OCI-LY7 (cell line): Measurements from ENCODE around the gene CBR3. TPM values are rescaled to one million over a fixed set of nuclear protein-coding genes. Genes with fewer than 3 reads are reported as not detected.

Source experiments
- BruUV-seq: library from RNA; stranded (reverse); fragments of 400-500 nt; replicated peaks from 2 replicates; lab custom pipeline; 2021; lab: Mats Ljungman, UMichigan
- CTCF ChIA-PET: fragments of 300-600 bp; sonication (Branson Sonifier 250); formaldehyde crosslinking; loops from one replicate; lab custom pipeline; 2022; ENCODE audit warnings: antibody characterized with exemption; ENCODE audit not compliant: unreplicated experiment; lab: Charles Lee
- POLR2A ChIA-PET: fragments of 300-600 bp; sonication (Branson Sonifier 250); formaldehyde crosslinking; loops from one replicate; lab custom pipeline; 2022; ENCODE audit warnings: antibody characterized with exemption; lab: Charles Lee
- DNase-seq: peaks from one replicate; pipeline ENCODE4 v3.0.0-alpha.2; 2015; ENCODE audit warnings: low spot score
- H2AFZ ChIP-seq: fragments of 200-600 bp; sonication (generic), shearing (Covaris generic); 2 replicates; pipeline ENCODE4 v1.6.1; 2014; ENCODE audit warnings: mild to moderate bottlenecking, antibody characterized with exemption, low read length, moderate library complexity
- H3K27ac ChIP-seq: fragments of 200-600 bp; sonication (generic); 2 replicates; pipeline ENCODE4 v1.5.1; 2014; ENCODE audit warnings: mixed run types, low read depth, mild to moderate bottlenecking, moderate library complexity, low read length, inconsistent platforms; ENCODE audit not compliant: poor library complexity, severe bottlenecking
- H3K36me3 ChIP-seq: fragments of 200-600 bp; sonication (generic); 2 replicates; pipeline ENCODE4 v1.6.1; 2014; ENCODE audit warnings: mild to moderate bottlenecking, antibody characterized with exemption, low read length, moderate library complexity, mixed read lengths; ENCODE audit not compliant: insufficient read depth
- H3K4me1 ChIP-seq: fragments of 200-600 bp; sonication (generic); 2 replicates; pipeline ENCODE4 v1.5.1; 2014; ENCODE audit warnings: mild to moderate bottlenecking, low read length; ENCODE audit not compliant: insufficient read depth, poor library complexity, severe bottlenecking
- H3K4me2 ChIP-seq: fragments of 200-600 bp; sonication (generic); 2 replicates; pipeline ENCODE4 v1.6.1; 2014; ENCODE audit warnings: mild to moderate bottlenecking, low read length
- H3K4me3 ChIP-seq: fragments of 200-600 bp; sonication (generic); 2 replicates; pipeline ENCODE4 v1.5.1; 2014; ENCODE audit warnings: mild to moderate bottlenecking, low read depth, low read length; ENCODE audit not compliant: poor library complexity, severe bottlenecking
- H3K79me2 ChIP-seq: fragments of 200-600 bp; sonication (generic); 2 replicates; pipeline ENCODE4 v1.6.1; 2016; ENCODE audit warnings: low read depth, mild to moderate bottlenecking, low read length, moderate library complexity, mixed read lengths; ENCODE audit not compliant: insufficient read depth
- H3K9me2 ChIP-seq: fragments of 200-600 bp; sonication (generic); 2 replicates; pipeline ENCODE4 v1.6.1; 2016; ENCODE audit warnings: mild to moderate bottlenecking, low read length, mixed read lengths; ENCODE audit not compliant: insufficient read depth
- H3K9me3 ChIP-seq: fragments of 200-600 bp; sonication (generic); 2 replicates; pipeline ENCODE4 v1.6.1; 2014; ENCODE audit warnings: mild to moderate bottlenecking, mixed run types, low read length, mixed read lengths
- H4K20me1 ChIP-seq: fragments of 200-600 bp; sonication (generic); 2 replicates; pipeline ENCODE4 v1.6.1; 2014; ENCODE audit warnings: mild to moderate bottlenecking, antibody characterized with exemption, low read length, moderate library complexity, mixed read lengths; ENCODE audit not compliant: insufficient read depth
- EZH2phosphoT487 ChIP-seq: fragments of 200-600 bp; sonication (generic); IDR thresholded peaks from 2 replicates; pipeline ENCODE4 v1.6.1; 2018; ENCODE audit warnings: low read depth, borderline replicate concordance, mild to moderate bottlenecking, mixed run types, antibody characterized with exemption, low read length, moderate library complexity, mixed read lengths
- intact Hi-C: fragments of 100-400 bp; cut with micrococcal nuclease; formaldehyde crosslinking; loops from one replicate; pipeline ENCODE4 v1.10.0; 2022; ENCODE audit not compliant: unreplicated experiment
- total RNA-seq, 2 experiments: library from RNA; depleted of rRNA in 1 of 2; stranded (reverse); fragments of >200 nt in 1 of 2; shearing (Covaris generic) in 1 of 2; gene quantifications; 2 replicates each; pipeline ENCODE4 v1.2.3, GENCODE V29; 2014 to 2022
- TF ChIP-seq, protein P1 (sequence below): fragments of 200-600 bp; sonication (generic); conservative IDR thresholded peaks from 2 replicates; pipeline ENCODE4 v1.5.1; 2014; ENCODE audit warnings: mild to moderate bottlenecking, antibody characterized with exemption, low read length, moderate library complexity, mixed read lengths

The CBR3 gene
- total RNA-seq, 2 experiments from 2014 or later, result not detected

DNA sequence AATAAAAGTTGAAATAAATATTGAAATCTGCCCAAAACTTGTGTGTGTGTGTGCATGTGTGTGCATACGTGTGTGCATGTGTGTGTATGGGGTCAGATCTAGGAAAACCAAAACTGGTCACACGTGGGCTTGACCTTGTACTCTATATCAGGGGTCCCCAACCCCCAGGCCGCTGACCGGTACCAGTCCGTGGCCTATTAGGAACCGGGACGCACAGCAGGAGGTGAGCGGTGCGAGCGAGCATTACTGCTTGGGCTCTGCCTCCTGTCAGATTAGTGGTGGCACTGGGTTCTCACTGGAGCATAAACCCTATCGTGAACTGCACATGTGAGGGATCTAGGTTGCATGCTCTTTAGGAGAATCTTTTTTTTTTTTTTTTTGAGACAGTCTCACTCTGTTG is 30.5 kb downstream of the CBR3 start:
- intact Hi-C loops, result no loop called here
- H3K4me2 ChIP-seq, result no peak overlapping the region
- no peaks in the 10 kb centered on the region for H3K36me3 ChIP-seq
- CTCF ChIA-PET, result no interaction called here
- DNase-seq, result no peak
- H3K4me1 ChIP-seq, result peaks cover 7% of the 10 kb centered on the region
- BruUV-seq, result no TSS peak
- no peaks in the 10 kb centered on the region for H3K9me3 ChIP-seq
- H3K27ac ChIP-seq, result no peak overlapping the region
- POLR2A ChIA-PET, result no interaction called here
- TF ChIP-seq, protein P1, sequence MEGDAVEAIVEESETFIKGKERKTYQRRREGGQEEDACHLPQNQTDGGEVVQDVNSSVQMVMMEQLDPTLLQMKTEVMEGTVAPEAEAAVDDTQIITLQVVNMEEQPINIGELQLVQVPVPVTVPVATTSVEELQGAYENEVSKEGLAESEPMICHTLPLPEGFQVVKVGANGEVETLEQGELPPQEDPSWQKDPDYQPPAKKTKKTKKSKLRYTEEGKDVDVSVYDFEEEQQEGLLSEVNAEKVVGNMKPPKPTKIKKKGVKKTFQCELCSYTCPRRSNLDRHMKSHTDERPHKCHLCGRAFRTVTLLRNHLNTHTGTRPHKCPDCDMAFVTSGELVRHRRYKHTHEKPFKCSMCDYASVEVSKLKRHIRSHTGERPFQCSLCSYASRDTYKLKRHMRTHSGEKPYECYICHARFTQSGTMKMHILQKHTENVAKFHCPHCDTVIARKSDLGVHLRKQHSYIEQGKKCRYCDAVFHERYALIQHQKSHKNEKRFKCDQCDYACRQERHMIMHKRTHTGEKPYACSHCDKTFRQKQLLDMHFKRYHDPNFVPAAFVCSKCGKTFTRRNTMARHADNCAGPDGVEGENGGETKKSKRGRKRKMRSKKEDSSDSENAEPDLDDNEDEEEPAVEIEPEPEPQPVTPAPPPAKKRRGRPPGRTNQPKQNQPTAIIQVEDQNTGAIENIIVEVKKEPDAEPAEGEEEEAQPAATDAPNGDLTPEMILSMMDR, result no peak
- TF ChIP-seq EZH2phosphoT487, result no peak
- no peaks in the 10 kb centered on the region for H4K20me1 ChIP-seq
- no peaks in the 10 kb centered on the region for H3K9me2 ChIP-seq
- H3K79me2 ChIP-seq, result no peaks in the 10 kb centered on the region
- no peak overlapping the region for H2AFZ ChIP-seq
- no peak overlapping the region for H3K4me3 ChIP-seq

DNA sequence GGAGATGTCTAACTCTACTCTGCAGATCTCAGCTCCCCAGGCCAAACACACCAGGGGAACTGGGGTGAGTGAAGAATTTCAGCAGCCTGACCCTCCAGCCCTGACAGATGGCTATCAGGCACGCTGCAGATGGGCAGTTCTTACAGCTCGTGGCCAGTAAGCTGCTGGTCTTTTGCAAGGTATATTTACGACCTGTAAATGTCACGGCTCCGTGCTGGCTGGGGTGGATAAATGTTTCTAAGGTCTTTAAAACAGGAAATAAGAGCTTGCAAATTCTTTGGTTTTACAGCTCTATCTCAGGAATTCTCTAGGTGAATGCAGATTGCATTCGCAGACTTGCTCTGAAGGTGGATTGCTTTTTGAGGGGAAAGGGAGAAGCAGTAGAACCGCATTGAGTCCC is 31.8 kb downstream of the CBR3 start:
- H3K9me2 ChIP-seq, result no peaks in the 10 kb centered on the region
- no peaks in the 10 kb centered on the region for H3K9me3 ChIP-seq
- no peaks in the 10 kb centered on the region for H3K36me3 ChIP-seq
- H4K20me1 ChIP-seq, result no peaks in the 10 kb centered on the region
- H3K4me3 ChIP-seq, result no peak overlapping the region
- POLR2A ChIA-PET, result interaction anchor here (0.6 kb wide), 1 partner anchor 16 kb away, joined by 3 read pairs; no protein-coding TSS in a partner anchor
- H3K27ac ChIP-seq, result no peak overlapping the region
- BruUV-seq, result no TSS peak
- H2AFZ ChIP-seq, result no peak overlapping the region
- intact Hi-C loops, result no loop called here
- no peak overlapping the region for H3K4me2 ChIP-seq
- TF ChIP-seq, protein P1, result no peak
- TF ChIP-seq EZH2phosphoT487, result no peak
- CTCF ChIA-PET, result no interaction called here
- peaks cover 7% of the 10 kb centered on the region for H3K4me1 ChIP-seq
- H3K79me2 ChIP-seq, result no peaks in the 10 kb centered on the region
- no peak for DNase-seq

DNA sequence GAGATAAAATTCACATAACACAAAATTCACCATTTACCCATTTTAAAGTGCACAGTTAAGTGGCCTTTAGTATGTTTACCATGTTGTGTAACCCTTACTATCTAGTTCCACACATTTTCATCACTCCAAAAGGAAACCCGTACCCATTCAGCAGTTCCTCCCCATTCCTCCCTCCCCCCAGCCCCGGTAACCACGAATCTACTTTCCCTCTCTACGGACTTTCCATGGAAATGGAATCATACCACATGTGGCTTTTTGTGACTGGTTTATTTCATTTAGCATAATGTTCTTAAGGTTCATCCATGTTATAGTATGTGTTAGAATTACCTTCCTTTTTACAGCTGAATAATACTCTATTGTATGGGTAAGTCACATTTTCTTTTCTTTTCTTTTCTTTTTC is 32.7 kb downstream of the CBR3 start:
- no TSS peak for BruUV-seq
- no peak overlapping the region for H2AFZ ChIP-seq
- ChIA-PET CTCF (no interaction called here), POLR2A (interaction anchor here (0.6 to 0.7 kb wide), 3 partner anchors 16 to 1318 kb away, joined by 3 read pairs; no protein-coding TSS in a partner anchor)
- no peaks in the 10 kb centered on the region for H3K9me3 ChIP-seq
- no peak overlapping the region for H3K4me3 ChIP-seq
- H3K36me3 ChIP-seq, result no peaks in the 10 kb centered on the region
- intact Hi-C loops, result no loop called here
- no peak overlapping the region for H3K4me2 ChIP-seq
- H3K9me2 ChIP-seq, result no peaks in the 10 kb centered on the region
- no peaks in the 10 kb centered on the region for H3K79me2 ChIP-seq
- no peak overlapping the region for H3K27ac ChIP-seq
- DNase-seq, result no peak
- no peaks in the 10 kb centered on the region for H4K20me1 ChIP-seq
- TF ChIP-seq, protein P1, result no peak
- TF ChIP-seq EZH2phosphoT487, result no peak
- H3K4me1 ChIP-seq, result peaks cover 7% of the 10 kb centered on the region
